DOHH2 (cell line): ENCODE results near the gene BBX.

Experiments
- H3F3A ChIP-seq: fragments of 200-600 bp; sonication (generic), shearing (Covaris generic); 2 replicates; pipeline ENCODE4 v1.6.0; 2016; ENCODE audit warnings: antibody characterized with exemption, mild to moderate bottlenecking; ENCODE audit not compliant: control insufficient read depth, insufficient read depth
- H3K27ac ChIP-seq: fragments of 200-600 bp; sonication (generic); 2 replicates; pipeline ENCODE4 v1.5.1; 2014; ENCODE audit warnings: low read depth, mild to moderate bottlenecking, low read length, moderate library complexity
- H3K27me3 ChIP-seq: fragments of 200-600 bp; sonication (generic); 2 replicates; pipeline ENCODE4 v1.6.1; 2014; ENCODE audit warnings: mild to moderate bottlenecking, low read length, mixed read lengths; ENCODE audit not compliant: control insufficient read depth
- H3K36me3 ChIP-seq: fragments of 200-600 bp; sonication (generic); 2 replicates; pipeline ENCODE4 v1.6.1; 2014; ENCODE audit warnings: mild to moderate bottlenecking, low read length, moderate library complexity, mixed read lengths; ENCODE audit not compliant: control insufficient read depth
- H3K4me1 ChIP-seq: fragments of 200-600 bp; sonication (generic); 2 replicates; pipeline ENCODE4 v1.6.1; 2014; ENCODE audit warnings: mild to moderate bottlenecking, low read length, mixed read lengths; ENCODE audit not compliant: control insufficient read depth
- H3K4me2 ChIP-seq: fragments of 200-600 bp; sonication (generic); 2 replicates; pipeline ENCODE4 v1.6.0; 2014; ENCODE audit warnings: mild to moderate bottlenecking, low read length, moderate library complexity
- H3K4me3 ChIP-seq: fragments of 200-600 bp; sonication (generic); 2 replicates; pipeline ENCODE4 v1.5.1; 2014; ENCODE audit warnings: mild to moderate bottlenecking, low read length, mixed read lengths
- H3K79me2 ChIP-seq: fragments of 200-600 bp; sonication (generic); 2 replicates; pipeline ENCODE4 v1.6.1; 2014; ENCODE audit warnings: mild to moderate bottlenecking, low read length, mixed read lengths; ENCODE audit not compliant: control insufficient read depth
- H3K9me2 ChIP-seq: fragments of 200-600 bp; sonication (generic); replicated peaks from 2 replicates; pipeline ENCODE4 v1.6.1; 2014; ENCODE audit warnings: mild to moderate bottlenecking, low read length, mixed read lengths; ENCODE audit not compliant: control insufficient read depth
- H3K9me3 ChIP-seq: fragments of 200-600 bp; sonication (generic); 2 replicates; pipeline ENCODE4 v1.6.1; 2014; ENCODE audit warnings: antibody characterized with exemption, low read length, mixed read lengths; ENCODE audit not compliant: control insufficient read depth, insufficient read depth
- H4K20me1 ChIP-seq: fragments of 200-600 bp; sonication (generic); 2 replicates; pipeline ENCODE4 v1.6.0; 2014; ENCODE audit warnings: low read depth, mild to moderate bottlenecking, antibody characterized with exemption, low read length, moderate library complexity; ENCODE audit not compliant: control insufficient read depth, insufficient read depth
- EZH2phosphoT487 ChIP-seq: fragments of 200-600 bp; sonication (generic); IDR thresholded peaks from 2 replicates; pipeline ENCODE4 v1.6.1; 2017; ENCODE audit warnings: borderline replicate concordance, mild to moderate bottlenecking, antibody characterized with exemption, low read length, moderate library complexity, mixed read lengths
- TF ChIP-seq, protein P1 (sequence below): fragments of 200-600 bp; sonication (generic); IDR thresholded peaks from one replicate; pipeline ENCODE4 v1.5.1; 2014; ENCODE audit warnings: antibody characterized with exemption, mild to moderate bottlenecking, low read depth, low read length; ENCODE audit not compliant: poor library complexity, severe bottlenecking

Gene BBX

GRCh38 chr3:107855710-107856109, 332.9 kb downstream of the BBX start:
- H3K9me3 ChIP-seq: no peaks in the 10 kb centered on the region
- TF ChIP-seq, protein P1, sequence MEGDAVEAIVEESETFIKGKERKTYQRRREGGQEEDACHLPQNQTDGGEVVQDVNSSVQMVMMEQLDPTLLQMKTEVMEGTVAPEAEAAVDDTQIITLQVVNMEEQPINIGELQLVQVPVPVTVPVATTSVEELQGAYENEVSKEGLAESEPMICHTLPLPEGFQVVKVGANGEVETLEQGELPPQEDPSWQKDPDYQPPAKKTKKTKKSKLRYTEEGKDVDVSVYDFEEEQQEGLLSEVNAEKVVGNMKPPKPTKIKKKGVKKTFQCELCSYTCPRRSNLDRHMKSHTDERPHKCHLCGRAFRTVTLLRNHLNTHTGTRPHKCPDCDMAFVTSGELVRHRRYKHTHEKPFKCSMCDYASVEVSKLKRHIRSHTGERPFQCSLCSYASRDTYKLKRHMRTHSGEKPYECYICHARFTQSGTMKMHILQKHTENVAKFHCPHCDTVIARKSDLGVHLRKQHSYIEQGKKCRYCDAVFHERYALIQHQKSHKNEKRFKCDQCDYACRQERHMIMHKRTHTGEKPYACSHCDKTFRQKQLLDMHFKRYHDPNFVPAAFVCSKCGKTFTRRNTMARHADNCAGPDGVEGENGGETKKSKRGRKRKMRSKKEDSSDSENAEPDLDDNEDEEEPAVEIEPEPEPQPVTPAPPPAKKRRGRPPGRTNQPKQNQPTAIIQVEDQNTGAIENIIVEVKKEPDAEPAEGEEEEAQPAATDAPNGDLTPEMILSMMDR: peak; percentile 57
- TF ChIP-seq EZH2phosphoT487: no peak
- no peaks in the 10 kb centered on the region for H3K4me1 ChIP-seq
- no peak overlapping the region for H3K4me2 ChIP-seq
- no peaks in the 10 kb centered on the region for H3K9me2 ChIP-seq
- no peaks in the 10 kb centered on the region for H3K36me3 ChIP-seq
- H4K20me1 ChIP-seq: no peaks in the 10 kb centered on the region
- no peaks in the 10 kb centered on the region for H3K27me3 ChIP-seq
- H3K79me2 ChIP-seq: no peaks in the 10 kb centered on the region
- no peaks in the 10 kb centered on the region for H3F3A ChIP-seq
- H3K27ac ChIP-seq: no peak overlapping the region
- no peak overlapping the region for H3K4me3 ChIP-seq

GRCh38 chr3:107857854-107858253, 335.1 kb downstream of the BBX start:
- TF ChIP-seq EZH2phosphoT487: no peak
- TF ChIP-seq, protein P1: no peak
- no peaks in the 10 kb centered on the region for H3K27me3 ChIP-seq
- H3K9me3 ChIP-seq: peaks cover 3% of the 10 kb centered on the region; the same call in 1 of the 2 replicates
- peaks cover 11% of the 10 kb centered on the region for H3K4me1 ChIP-seq
- no peaks in the 10 kb centered on the region for H3K79me2 ChIP-seq
- no peak overlapping the region for H3K4me3 ChIP-seq
- H3K36me3 ChIP-seq: no peaks in the 10 kb centered on the region
- H4K20me1 ChIP-seq: no peaks in the 10 kb centered on the region
- H3K27ac ChIP-seq: no peak overlapping the region
- no peaks in the 10 kb centered on the region for H3F3A ChIP-seq
- no peak overlapping the region for H3K4me2 ChIP-seq
- H3K9me2 ChIP-seq: no peaks in the 10 kb centered on the region

GRCh38 chr3:107858876-107859275, 336.1 kb downstream of the BBX start:
- no peaks in the 10 kb centered on the region for H3K79me2 ChIP-seq
- no peaks in the 10 kb centered on the region for H3K9me2 ChIP-seq
- H3K27ac ChIP-seq: no peak overlapping the region

More at GRCh38 chr3:107858876-107859275, 336.1 kb downstream of the BBX start:
- H4K20me1 ChIP-seq: no peaks in the 10 kb centered on the region
- H3F3A ChIP-seq: no peaks in the 10 kb centered on the region
- no peaks in the 10 kb centered on the region for H3K27me3 ChIP-seq
- H3K4me3 ChIP-seq: no peak overlapping the region
- H3K9me3 ChIP-seq: peaks cover 3% of the 10 kb centered on the region; the same call in 1 of the 2 replicates
- H3K36me3 ChIP-seq: no peaks in the 10 kb centered on the region
- TF ChIP-seq, protein P1: no peak
- TF ChIP-seq EZH2phosphoT487: no peak
- no peak overlapping the region for H3K4me2 ChIP-seq
- H3K4me1 ChIP-seq: peaks cover 11% of the 10 kb centered on the region
